LNCAP (cell line): Measurements from ENCODE around the gene CHFR.

Experiments used
- TF ChIP-seq, protein P1 (sequence below): fragments of 450-650 bp; IDR thresholded peaks from 2 replicates; pipeline ENCODE4 v1.5.1; 2017; ENCODE audit warnings: mild to moderate bottlenecking

CHFR gene

DNA sequence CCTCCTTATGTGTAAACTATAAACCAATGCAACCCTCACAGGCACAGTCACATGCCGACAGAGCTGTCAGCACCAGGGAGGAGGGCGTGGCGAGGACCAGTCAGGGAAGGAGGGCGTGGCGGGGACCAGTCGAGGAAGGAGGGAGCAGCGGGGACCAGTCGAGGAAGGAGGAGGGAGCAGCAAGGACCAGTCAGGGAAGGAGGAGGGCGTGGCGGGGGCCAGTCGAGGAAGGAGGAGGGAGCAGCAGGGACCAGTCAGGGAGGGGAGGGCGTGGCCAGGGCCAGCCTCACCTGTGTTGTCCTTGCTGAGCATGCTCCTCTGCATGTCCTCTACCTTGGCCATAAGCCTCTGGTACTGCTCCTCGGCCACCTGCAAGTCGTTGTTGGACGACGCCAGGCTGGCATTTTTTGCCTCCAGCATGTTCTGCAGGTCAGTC lies 83.0 kb downstream of the CHFR start:
- TF ChIP-seq, protein P1, sequence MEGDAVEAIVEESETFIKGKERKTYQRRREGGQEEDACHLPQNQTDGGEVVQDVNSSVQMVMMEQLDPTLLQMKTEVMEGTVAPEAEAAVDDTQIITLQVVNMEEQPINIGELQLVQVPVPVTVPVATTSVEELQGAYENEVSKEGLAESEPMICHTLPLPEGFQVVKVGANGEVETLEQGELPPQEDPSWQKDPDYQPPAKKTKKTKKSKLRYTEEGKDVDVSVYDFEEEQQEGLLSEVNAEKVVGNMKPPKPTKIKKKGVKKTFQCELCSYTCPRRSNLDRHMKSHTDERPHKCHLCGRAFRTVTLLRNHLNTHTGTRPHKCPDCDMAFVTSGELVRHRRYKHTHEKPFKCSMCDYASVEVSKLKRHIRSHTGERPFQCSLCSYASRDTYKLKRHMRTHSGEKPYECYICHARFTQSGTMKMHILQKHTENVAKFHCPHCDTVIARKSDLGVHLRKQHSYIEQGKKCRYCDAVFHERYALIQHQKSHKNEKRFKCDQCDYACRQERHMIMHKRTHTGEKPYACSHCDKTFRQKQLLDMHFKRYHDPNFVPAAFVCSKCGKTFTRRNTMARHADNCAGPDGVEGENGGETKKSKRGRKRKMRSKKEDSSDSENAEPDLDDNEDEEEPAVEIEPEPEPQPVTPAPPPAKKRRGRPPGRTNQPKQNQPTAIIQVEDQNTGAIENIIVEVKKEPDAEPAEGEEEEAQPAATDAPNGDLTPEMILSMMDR: no peak

DNA sequence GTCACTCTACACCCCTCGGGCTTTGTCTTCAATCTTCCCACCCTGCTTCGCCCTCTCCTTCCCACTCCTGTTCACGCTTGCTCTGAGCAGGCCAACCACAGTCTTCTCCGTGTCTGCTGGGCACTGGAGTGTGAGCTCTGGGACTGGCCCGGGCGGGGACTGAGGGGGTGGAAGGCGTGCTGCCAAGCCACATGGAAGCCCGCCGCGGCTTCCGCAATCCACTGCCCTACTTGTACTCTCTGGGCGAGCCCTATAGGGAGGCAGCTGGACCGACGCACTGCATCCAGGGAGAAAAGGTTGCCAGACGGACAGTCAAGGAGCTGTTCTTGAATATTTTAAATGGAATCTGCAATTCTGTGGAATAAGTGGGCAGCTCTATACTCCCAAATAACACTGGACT lies 83.5 kb downstream of the CHFR start:
- TF ChIP-seq, protein P1: no peak

DNA sequence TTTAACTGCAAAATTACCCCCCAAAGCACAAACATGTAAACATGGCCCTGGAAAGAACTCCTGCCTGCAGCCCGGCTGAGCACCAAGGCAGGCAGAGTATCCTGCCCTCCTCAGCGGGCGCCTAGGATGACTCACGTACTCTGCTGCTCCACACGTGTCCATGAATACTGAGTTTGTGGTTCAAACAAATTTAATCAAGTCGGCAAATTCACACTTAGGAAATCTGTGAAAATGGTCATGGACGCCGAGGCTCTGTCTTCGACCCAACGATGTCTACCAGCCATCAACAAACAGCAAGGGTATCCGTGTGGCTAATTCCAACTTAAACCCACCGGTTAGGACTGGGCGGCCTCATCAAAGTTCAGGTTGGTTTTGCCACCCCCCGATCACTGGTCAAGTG lies 84.3 kb downstream of the CHFR start:
- TF ChIP-seq, protein P1: no peak

DNA sequence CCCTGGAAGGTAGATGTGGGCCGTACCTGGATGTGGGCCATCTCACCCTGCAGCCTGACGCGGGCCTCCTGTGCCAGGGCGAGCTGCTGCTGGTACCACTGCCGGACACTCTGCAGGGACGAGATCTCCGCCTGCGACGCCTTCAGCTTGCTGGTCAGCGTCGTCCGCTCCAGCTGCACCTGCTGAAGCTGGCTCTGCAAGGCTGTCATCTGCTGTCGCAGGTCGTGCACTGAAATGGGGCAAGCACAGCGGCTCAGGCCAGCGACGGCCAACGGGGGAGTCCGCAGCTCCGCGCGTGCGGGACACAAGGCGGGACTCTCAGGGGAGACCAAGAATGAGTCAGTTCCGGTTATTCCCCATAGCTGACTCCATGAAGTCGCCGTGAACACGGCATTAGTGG lies 85.7 kb downstream of the CHFR start:
- TF ChIP-seq, protein P1: no peak

DNA sequence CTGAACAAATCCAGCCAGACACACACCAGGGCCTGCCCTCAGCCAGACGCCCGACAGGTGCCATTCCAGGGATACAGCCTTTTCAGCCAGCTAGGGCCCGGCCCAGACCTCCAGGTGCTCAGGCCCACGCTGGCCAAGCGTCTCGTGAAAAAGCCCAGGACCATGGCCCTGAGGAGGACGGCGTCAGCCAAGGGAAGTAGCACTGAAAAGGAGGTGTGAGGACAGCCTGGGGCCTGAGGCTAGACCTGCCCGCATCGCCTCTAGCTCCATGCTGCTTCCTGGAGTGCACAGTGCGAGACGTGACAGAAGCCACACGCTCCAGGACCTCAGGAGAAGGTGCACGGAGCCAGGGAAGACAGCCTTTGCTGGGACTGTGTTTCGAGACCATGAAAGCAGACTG lies 88.6 kb downstream of the CHFR start:
- TF ChIP-seq, protein P1: no peak

DNA sequence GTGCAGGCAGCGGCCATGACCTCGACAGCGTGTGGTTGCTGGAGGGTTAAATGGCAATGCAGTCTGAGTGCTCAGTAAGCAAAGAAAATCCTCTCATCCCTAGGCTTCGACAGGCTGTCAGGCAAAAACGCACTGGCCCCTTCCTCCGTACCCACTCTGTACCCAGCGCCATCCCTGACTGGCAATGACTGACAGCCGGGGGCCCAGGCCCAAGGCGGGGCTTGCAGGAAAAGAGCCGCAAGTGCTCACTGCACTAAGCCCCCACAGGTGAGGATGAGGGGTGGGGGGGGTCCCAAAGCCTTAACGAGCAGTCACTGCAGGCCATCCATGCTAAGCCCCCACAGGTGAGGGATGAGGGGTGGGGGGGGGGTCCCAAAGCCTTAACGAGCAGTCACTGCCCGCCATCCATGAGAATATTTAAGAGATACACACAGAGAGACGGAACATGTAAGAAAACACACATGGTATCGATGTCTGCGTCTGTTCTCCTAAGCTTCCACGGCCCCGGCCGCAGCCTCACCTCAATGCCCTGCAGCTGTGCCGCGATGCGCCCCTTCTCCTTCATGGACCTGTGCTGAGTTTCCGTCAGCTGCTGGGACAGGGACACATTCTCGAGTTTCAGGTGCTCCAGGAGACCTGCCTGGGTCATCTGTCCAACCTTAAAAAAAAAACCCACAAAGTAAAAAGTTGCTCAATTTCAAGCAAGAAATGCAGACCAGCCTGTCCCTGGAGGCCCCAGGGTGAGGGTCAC lies 89.4 kb downstream of the CHFR start:
- TF ChIP-seq, protein P1: no peak

DNA sequence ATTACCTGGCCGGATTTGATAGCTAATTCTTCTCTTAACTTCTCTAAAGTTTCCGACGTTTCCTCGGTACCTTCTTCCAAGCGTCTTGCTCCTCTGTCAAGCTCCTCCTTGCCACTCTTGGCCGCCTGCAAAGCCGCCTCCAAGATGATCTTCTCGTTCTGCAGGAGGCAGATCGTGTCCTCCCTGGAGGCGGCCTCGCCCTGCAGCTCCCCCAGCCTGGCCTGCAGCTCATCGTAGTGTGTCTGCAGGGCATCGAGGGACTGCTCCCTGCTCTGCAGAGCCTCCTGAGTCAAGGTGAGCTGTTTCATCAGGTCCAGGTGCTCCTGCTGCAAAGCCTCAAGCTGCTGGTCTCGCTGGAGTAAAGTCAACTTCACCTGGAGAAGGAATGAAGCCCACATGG lies 91.6 kb downstream of the CHFR start:
- TF ChIP-seq, protein P1: no peak

DNA sequence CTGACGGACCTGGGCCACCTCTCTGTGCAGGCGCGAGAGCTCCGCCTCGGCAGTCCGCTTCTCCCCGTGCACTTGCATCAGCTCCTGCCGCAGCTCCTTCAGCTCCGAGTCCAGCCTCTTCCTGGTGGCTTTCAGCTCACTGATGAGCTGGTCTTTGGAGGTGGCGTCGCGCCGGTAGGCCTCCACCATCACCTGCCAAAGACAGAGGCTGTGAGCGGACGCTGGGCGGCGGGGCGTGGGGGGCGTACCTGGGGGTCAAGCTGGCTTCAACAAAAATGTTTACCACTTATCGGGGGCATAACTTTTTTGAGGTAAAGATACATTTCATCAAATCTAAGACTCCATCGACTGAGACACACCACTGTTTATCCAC lies 98.3 kb downstream of the CHFR start:
- TF ChIP-seq, protein P1: no peak
